LNCaP clone FGC (cell line): ENCODE measurements around the gene KCNQ1.

Source experiments
- DNase-seq: peaks from one replicate; pipeline ENCODE4 v3.0.0-alpha.2; 2011; ENCODE audit warnings: low read depth
- H3K4me3 ChIP-seq: 2 replicates; pipeline ENCODE4 v1.5.1; 2011; ENCODE audit warnings: mild to moderate bottlenecking, low read depth, low read length, control low read depth
- TF ChIP-seq, protein P1 (sequence below): IDR thresholded peaks from 2 replicates; pipeline ENCODE4 v1.5.1; 2012; ENCODE audit warnings: mild to moderate bottlenecking; ENCODE audit not compliant: control insufficient read depth, insufficient read depth; ENCODE audit errors: extremely low read depth

KCNQ1 gene

DNA sequence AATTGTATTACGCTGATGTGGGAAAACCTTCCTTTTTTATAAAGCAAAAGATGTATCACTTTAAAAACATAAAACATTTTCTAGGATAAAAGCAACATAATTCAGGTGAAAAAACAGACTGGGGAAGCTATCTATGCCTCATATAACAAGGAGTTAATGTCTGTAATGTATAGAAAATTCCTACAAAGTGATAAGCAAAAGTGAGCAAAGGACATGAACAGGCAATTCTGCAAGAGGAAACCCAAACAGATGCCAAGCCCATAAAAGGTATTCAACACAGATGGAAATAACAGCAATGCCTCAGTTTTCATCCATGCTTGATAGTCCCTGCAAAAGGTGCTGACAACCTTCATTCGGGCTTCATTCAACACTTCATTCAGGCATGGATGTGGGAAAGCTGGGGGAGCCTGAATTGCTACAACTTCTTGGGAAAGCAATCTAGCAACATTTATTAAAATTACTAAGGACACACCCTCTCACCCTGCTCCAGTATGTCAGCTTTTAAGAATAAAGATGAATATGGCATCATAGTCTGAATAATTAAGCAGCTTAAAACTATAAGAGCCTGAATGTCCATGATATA is 215.6 kb downstream of the KCNQ1 start:
- H3K4me3 ChIP-seq = no peak overlapping the region
- TF ChIP-seq, protein P1, sequence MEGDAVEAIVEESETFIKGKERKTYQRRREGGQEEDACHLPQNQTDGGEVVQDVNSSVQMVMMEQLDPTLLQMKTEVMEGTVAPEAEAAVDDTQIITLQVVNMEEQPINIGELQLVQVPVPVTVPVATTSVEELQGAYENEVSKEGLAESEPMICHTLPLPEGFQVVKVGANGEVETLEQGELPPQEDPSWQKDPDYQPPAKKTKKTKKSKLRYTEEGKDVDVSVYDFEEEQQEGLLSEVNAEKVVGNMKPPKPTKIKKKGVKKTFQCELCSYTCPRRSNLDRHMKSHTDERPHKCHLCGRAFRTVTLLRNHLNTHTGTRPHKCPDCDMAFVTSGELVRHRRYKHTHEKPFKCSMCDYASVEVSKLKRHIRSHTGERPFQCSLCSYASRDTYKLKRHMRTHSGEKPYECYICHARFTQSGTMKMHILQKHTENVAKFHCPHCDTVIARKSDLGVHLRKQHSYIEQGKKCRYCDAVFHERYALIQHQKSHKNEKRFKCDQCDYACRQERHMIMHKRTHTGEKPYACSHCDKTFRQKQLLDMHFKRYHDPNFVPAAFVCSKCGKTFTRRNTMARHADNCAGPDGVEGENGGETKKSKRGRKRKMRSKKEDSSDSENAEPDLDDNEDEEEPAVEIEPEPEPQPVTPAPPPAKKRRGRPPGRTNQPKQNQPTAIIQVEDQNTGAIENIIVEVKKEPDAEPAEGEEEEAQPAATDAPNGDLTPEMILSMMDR = no peak
- DNase-seq = no peak

GRCh38 chr11:2661173-2662023 is 216.6 kb downstream of the KCNQ1 start:
- TF ChIP-seq, protein P1 = no peak
- no peak for DNase-seq
- no peak overlapping the region for H3K4me3 ChIP-seq

DNA sequence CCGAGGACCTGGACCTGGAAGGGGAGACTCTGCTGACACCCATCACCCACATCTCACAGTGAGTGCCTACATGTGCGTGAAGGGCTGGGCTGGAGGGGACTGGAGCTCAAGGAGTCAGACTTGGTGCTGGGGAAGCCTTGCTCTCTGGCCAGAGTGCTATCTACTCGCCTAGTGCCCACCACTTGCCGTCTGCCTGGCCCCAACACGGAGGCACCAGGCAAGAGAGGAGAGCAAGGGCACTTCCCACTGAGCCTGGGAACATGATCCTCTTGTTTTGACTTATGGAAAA is 217.2 kb downstream of the KCNQ1 start:
- H3K4me3 ChIP-seq = no peak overlapping the region
- DNase-seq = no peak
- TF ChIP-seq, protein P1 = no peak

GRCh38 chr11:2662430-2663299 is 217.9 kb downstream of the KCNQ1 start:
- no peak overlapping the region for H3K4me3 ChIP-seq
- TF ChIP-seq, protein P1 = no peak
- DNase-seq = no peak

DNA sequence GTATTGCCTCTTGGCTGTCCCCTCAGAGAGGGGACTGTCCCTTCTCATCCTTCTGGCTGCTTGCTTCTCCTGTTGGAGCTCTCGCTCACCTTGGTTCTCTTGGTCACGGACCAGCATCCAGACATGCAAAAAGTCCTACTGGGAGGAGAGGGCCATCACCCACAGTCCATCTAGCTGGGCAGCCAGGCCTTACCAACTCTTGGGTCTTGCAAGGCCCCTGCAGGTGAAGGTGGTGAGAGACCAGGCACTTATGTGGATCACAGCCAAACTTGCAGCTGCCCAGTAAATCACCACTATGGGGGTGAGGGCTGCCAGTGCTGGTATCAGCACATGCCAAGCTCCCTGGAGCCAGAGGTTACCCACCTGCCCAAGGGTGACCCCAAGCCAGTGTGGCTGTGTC is 218.7 kb downstream of the KCNQ1 start:
- no peak overlapping the region for H3K4me3 ChIP-seq
- TF ChIP-seq, protein P1 = no peak
- no peak for DNase-seq

DNA sequence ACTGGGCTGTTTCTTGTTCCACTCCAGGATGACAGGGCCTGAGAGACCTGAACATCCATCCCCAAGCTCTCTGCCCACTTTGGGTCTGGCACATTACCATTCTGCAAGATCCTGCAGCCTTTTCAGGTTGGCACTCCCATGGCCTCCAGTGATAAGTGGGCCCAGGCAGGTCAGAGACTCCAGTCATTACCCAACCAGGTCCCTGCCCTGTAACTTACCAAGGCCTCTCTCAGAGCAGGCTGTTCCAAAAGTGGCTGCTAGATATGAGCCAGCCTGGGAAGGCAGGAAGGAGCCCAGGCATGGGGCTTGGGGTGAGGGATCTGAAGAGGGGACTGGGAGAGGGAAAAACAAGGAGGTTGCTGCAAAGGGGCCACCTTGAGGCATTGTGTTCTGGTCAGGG is 219.1 kb downstream of the KCNQ1 start:
- H3K4me3 ChIP-seq = no peak overlapping the region
- no peak for DNase-seq
- TF ChIP-seq, protein P1 = no peak
